Metanephros (tissue), 1 donor: ENCODE data around the gene WDR46. TPM values are rescaled to one million over a fixed set of nuclear protein-coding genes. Genes with fewer than 3 reads are reported as not detected.

Source experiments
- total RNA-seq: library from RNA; depleted of rRNA; stranded (reverse); fragments of >200 nt; gene quantifications from one replicate; pipeline ENCODE4 v1.2.3, GENCODE V29; 2014

WDR46 gene
- total RNA-seq: 49.3 TPM

GRCh38 chr6:33288921-33289783 lies at the start of gene WDR46, which contains the start of gene PFDN6:
TSS of gene WDR46 (minus strand) at chr6:33289239. CDS start at chr6:33289170, 69 bp downstream.
TSS of gene PFDN6 (plus strand) at chr6:33289601. CDS start at chr6:33289857, 256 bp downstream.

GRCh38 chr6:33317669-33318425 lies 28.8 kb upstream of the WDR46 start, which contains the start of gene ZBTB22:
TSS of gene ZBTB22 (minus strand) at chr6:33317744. CDS start at chr6:33316916, 828 bp downstream.

GRCh38 chr6:33313709-33314514 lies 24.9 kb upstream of the WDR46 start, which contains the start of gene TAPBP:
TSS of gene TAPBP (minus strand) at chr6:33314078. CDS start at chr6:33314041, 37 bp downstream.

GRCh38 chr6:33298773-33299236 lies 9.8 kb upstream of the WDR46 start, which contains the start of gene RGL2:
TSS of gene RGL2 (minus strand) at chr6:33298942. CDS start at chr6:33298610, 332 bp downstream.

GRCh38 chr6:33276864-33277662 lies 12.0 kb downstream of the WDR46 start, which contains the start of gene B3GALT4:
TSS of gene B3GALT4 (plus strand) at chr6:33277123. CDS start at chr6:33277420, 297 bp downstream.

GRCh38 chr6:33271468-33272274 lies 17.4 kb downstream of the WDR46 start, which contains the start of the genes RPS18 and VPS52:
TSS of gene RPS18 (plus strand) at chr6:33272075. CDS start at chr6:33272120, 45 bp downstream.
TSS of gene VPS52 (minus strand) at chr6:33271876. CDS start at chr6:33271675, 201 bp downstream.

Other genes starting within 250 kb of the WDR46 start
- gene HLA-DPA1, start 215.6 kb downstream of the WDR46 start, total RNA-seq: 36.2 TPM
- gene HLA-DPB1, start 213.2 kb downstream of the WDR46 start, total RNA-seq: 26.6 TPM
- gene COL11A2, start 96.8 kb downstream of the WDR46 start, total RNA-seq: 6.9 TPM
- gene RXRB, start 88.6 kb downstream of the WDR46 start, total RNA-seq: 33.6 TPM
- 60.0 TPM for gene SLC39A7, start 88.4 kb downstream of the WDR46 start, total RNA-seq
- gene HSD17B8, start 84.6 kb downstream of the WDR46 start, total RNA-seq: 21.0 TPM
- gene RING1, start 80.7 kb downstream of the WDR46 start, total RNA-seq: 39.8 TPM
- 54.4 TPM for gene VPS52, start 17.4 kb downstream of the WDR46 start, total RNA-seq
- gene RPS18, start 17.2 kb downstream of the WDR46 start, total RNA-seq: 3,162 TPM
- gene B3GALT4, start 12.1 kb downstream of the WDR46 start, total RNA-seq: 7.9 TPM
- 22.1 TPM for gene PFDN6, start 362 bp upstream of the WDR46 start, total RNA-seq
- 72.4 TPM for gene RGL2, start 9.7 kb upstream of the WDR46 start, total RNA-seq
- 81.6 TPM for gene TAPBP, start 24.8 kb upstream of the WDR46 start, total RNA-seq
- gene ZBTB22, start 28.5 kb upstream of the WDR46 start, total RNA-seq: 24.2 TPM
- 28.7 TPM for gene DAXX, start 33.7 kb upstream of the WDR46 start, total RNA-seq
- 17.9 TPM for gene KIFC1, start 102.6 kb upstream of the WDR46 start, total RNA-seq
- 27.0 TPM for gene PHF1, start 121.8 kb upstream of the WDR46 start, total RNA-seq
- gene CUTA, start 128.9 kb upstream of the WDR46 start, total RNA-seq: 106 TPM
- 14.3 TPM for gene SYNGAP1, start 130.8 kb upstream of the WDR46 start, total RNA-seq
- gene ZBTB9, start 165.3 kb upstream of the WDR46 start, total RNA-seq: 9.3 TPM